ENCODE results near the gene NHSL2. TPM values are rescaled to one million over a fixed set of nuclear protein-coding genes. Genes with fewer than 3 reads are reported as not detected.
"Not testable (repeated sequence)": the region's sequence is repeated elsewhere in the genome, so short reads cannot be mapped to it uniquely, and the experiment has no call there.

The NHSL2 gene
- total and polyA plus RNA-seq, 10 donors, result 0.24 to 20.8 (median 10.1) TPM

DNA sequence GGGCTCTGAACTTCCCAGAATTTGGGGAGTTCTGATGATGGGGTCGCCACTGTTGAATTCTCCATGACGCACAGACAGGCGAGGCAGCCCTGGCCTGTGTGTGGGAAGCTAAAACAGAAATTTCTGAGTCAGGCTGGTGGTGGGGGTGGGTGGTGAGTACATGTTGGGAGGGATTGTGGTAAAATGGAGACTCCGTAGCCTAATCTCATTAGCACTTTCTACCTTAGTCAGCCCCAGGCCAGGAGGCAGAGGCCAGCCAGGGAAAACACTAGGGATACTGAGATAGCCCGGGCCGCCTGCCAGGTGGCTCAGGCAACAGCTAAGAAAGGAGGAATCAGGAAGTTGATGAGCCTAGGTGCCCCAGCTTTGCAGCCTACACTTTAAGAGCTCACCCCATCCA, 39.3 kb upstream of the NHSL2 start:
- H3K4me3 ChIP-seq, result no peak overlapping the region
- H3K4me1 ChIP-seq, result no peaks in the 10 kb centered on the region
- intact Hi-C loops (cut with DNase I; ENCODE audit: low total_unique reads), result no loop called here
- TF ChIP-seq POLR2A (IDR thresholded peaks at IDR 0.05) (no peak), POLR2AphosphoS5 (IDR thresholded peaks at IDR 0.05) (no peak)
- TF ChIP-seq, protein P1, sequence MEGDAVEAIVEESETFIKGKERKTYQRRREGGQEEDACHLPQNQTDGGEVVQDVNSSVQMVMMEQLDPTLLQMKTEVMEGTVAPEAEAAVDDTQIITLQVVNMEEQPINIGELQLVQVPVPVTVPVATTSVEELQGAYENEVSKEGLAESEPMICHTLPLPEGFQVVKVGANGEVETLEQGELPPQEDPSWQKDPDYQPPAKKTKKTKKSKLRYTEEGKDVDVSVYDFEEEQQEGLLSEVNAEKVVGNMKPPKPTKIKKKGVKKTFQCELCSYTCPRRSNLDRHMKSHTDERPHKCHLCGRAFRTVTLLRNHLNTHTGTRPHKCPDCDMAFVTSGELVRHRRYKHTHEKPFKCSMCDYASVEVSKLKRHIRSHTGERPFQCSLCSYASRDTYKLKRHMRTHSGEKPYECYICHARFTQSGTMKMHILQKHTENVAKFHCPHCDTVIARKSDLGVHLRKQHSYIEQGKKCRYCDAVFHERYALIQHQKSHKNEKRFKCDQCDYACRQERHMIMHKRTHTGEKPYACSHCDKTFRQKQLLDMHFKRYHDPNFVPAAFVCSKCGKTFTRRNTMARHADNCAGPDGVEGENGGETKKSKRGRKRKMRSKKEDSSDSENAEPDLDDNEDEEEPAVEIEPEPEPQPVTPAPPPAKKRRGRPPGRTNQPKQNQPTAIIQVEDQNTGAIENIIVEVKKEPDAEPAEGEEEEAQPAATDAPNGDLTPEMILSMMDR (IDR thresholded peaks at IDR 0.05 in 8 of 11, conservative IDR thresholded peaks at IDR 0.05 in 3 of 11), result no peak
- no peaks in the 10 kb centered on the region for H3K9me3 ChIP-seq
- 65 to 100% (median 83%) methylated on average over 3 to 6 of the region's 6 CpGs for WGBS, 5 donors
- no peak for DNase-seq
- H3K27me3 ChIP-seq (replicated peaks in 1 of 7), result peaks cover 0 to 33% (median 0%) of the 10 kb centered on the region in 7 donors
- H3K36me3 ChIP-seq, result no peaks in the 10 kb centered on the region
- no peak overlapping the region for H3K27ac ChIP-seq

DNA sequence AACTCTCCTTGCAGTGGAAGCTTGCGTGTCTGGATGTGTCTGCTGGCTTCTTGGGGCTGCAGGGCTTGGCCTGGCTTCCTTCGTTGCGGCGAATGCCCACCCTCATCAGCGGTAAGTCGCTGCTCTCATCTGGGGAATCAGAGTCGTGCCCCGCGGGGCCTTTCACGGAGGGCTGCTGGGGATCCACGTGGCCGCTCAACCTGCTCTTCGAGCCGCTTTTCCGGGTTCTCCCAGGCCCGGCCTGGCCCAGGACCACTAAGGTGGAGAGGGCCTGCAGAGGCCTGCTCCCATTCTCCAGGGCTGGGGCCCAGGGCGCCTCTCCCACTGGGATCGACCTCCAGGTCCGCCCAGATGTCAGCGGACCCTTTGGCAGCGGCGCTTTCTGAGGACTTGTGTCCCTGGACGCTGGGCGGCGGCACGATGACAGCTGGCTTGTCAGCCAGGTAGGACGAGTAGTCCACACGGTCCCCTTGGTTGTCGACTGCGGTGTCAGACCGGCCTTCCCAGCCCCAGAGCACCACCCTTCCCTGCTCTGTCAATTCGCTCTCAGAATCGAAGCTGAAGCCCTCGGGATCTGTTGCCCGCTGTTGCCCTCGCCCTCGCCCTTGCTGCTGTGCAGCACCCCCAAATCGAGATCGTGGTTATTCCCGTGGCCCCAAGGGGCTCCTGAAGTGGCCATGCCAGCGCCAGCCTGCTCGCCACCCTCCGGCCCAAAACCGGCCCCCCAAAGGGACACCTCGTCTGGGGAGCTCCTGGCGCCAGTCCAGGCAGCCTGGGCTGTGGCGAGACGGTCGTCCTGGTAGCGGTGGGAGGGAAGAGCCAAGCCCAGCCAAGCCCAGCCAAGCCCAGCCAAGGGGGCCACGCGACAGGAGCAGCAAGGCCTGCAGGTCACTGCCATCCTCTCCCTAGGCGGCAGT, 37.8 kb upstream of the NHSL2 start:
- H3K4me1 ChIP-seq, result no peaks in the 10 kb centered on the region
- H3K36me3 ChIP-seq, result no peaks in the 10 kb centered on the region
- H3K4me3 ChIP-seq, result no peak overlapping the region
- TF ChIP-seq, protein P1 (IDR thresholded peaks at IDR 0.05 in 8 of 11, conservative IDR thresholded peaks at IDR 0.05 in 3 of 11), result no peak
- no peak for TF ChIP-seq POLR2A (IDR thresholded peaks at IDR 0.05)
- no peak for TF ChIP-seq POLR2AphosphoS5 (IDR thresholded peaks at IDR 0.05)
- intact Hi-C loops (cut with DNase I; ENCODE audit: low total_unique reads), result no loop called here
- peaks cover 0 to 20% (median 0%) of the 10 kb centered on the region in 7 donors for H3K27me3 ChIP-seq (replicated peaks in 1 of 7)
- H3K9me3 ChIP-seq, result peaks cover 0 to 3% (median 0%) of the 10 kb centered on the region in 8 donors
- no peak for DNase-seq
- H3K27ac ChIP-seq, result no peak overlapping the region
- 80 to 95% (median 93%) methylated on average over 2 to 53 of the region's 53 CpGs for WGBS, 5 donors

DNA sequence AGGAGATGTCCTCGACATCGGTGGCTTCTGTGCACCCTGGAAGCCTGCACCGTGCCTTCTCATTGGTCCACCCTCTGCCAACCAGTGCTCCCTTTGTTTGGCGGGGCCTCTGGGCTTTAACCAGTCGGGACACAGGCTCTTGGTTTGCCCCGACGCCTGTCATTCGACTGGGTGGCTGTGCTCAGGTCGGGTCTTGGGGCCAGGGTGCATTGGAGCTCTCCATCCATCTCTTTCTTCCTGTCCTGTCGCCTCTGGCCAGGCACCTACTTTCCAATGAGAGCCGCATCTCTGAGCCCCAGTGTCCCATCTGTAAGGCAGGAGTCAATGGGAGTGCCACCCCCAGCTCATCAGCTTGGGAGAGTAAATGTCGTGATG, 37.2 kb upstream of the NHSL2 start:
- intact Hi-C loops (cut with DNase I; ENCODE audit: low total_unique reads), result no loop called here
- 83 to 90% (median 88%) methylated on average over 3 to 12 of the region's 12 CpGs for WGBS, 5 donors
- no peak for DNase-seq
- H3K4me1 ChIP-seq, result no peaks in the 10 kb centered on the region
- no peaks in the 10 kb centered on the region for H3K36me3 ChIP-seq
- peaks cover 0 to 18% (median 0%) of the 10 kb centered on the region in 7 donors for H3K27me3 ChIP-seq (replicated peaks in 1 of 7)
- TF ChIP-seq POLR2AphosphoS5 (IDR thresholded peaks at IDR 0.05) (no peak), POLR2A (IDR thresholded peaks at IDR 0.05) (no peak)
- TF ChIP-seq, protein P1 (IDR thresholded peaks at IDR 0.05 in 8 of 11, conservative IDR thresholded peaks at IDR 0.05 in 3 of 11), result no peak
- no peak overlapping the region for H3K27ac ChIP-seq
- no peak overlapping the region for H3K4me3 ChIP-seq
- H3K9me3 ChIP-seq, result peaks cover 0 to 3% (median 0%) of the 10 kb centered on the region in 8 donors

DNA sequence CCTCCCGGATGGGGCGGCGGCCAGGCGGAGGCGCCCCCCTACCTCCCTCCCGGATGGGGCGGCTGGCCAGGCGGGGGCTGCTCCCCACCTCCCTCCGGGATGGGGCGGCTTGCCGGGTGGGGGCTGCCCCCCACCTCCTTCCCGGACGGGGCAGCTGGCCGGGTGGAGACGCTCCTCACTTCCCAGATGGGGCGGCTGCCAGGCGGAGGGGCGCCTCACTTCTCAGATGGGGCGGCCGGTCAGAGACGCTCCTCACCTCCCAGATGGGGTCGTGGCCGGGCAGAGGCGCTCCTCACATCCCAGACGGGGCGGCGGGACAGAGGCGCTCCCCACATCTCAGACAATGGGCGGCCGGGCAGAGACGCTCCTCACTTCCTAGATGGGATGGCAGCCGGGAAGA, 33.8 kb upstream of the NHSL2 start:
- H3K36me3 ChIP-seq; H3K4me1 ChIP-seq; intact Hi-C loops (cut with DNase I; ENCODE audit: low total_unique reads); H3K9me3 ChIP-seq; H3K4me3 ChIP-seq; DNase-seq; H3K27ac ChIP-seq; H3K27me3 ChIP-seq (replicated peaks in 1 of 7): not testable (repeated sequence)
- WGBS, 5 donors, result 92 to 100% (median 96%) methylated on average over 5 to 31 of the region's 32 CpGs

Measured in spleen (tissue), 11 donors.